Endothelial cell of umbilical vein (primary cell): ENCODE measurements around the gene OR5AN1.

ENCODE experiments used
- EZH2 ChIP-seq: IDR thresholded peaks from 2 replicates; pipeline ENCODE4 v1.6.1; 2012; ENCODE audit warnings: borderline replicate concordance, low read depth, mild to moderate bottlenecking, moderate library complexity, low read length, inconsistent platforms; ENCODE audit not compliant: severe bottlenecking
- JUN ChIP-seq: IDR thresholded peaks from 2 replicates; pipeline ENCODE4 v1.6.1; 2011; ENCODE audit warnings: borderline replicate concordance, low read depth; ENCODE audit not compliant: insufficient read length, insufficient read depth
- MYC ChIP-seq: IDR thresholded peaks from one replicate; pipeline ENCODE4 v1.6.1; 2011; ENCODE audit warnings: mild to moderate bottlenecking, low read depth, low read length
- POLR2A ChIP-seq: IDR thresholded peaks from 2 replicates; pipeline ENCODE4 v1.6.1; 2012; ENCODE audit warnings: low read depth, mild to moderate bottlenecking, control low read depth, low read length
- POLR2AphosphoS5 ChIP-seq: IDR thresholded peaks from 2 replicates; pipeline ENCODE4 v1.6.1; 2012; ENCODE audit warnings: low read depth, mild to moderate bottlenecking, control low read depth, low read length, moderate library complexity; ENCODE audit not compliant: insufficient read depth
- TF ChIP-seq, protein P1 (sequence below), 2 donors: IDR thresholded peaks; 1 replicate in 1 of 2; 2 replicates in 1 of 2; pipeline ENCODE4 v1.5.1; 2011; ENCODE audit warnings: low read length in 2 of 2, mild to moderate bottlenecking in 2 of 2, moderate library complexity in 2 of 2, control low read depth in 1 of 2, inconsistent platforms in 1 of 2, low read depth in 1 of 2; ENCODE audit not compliant: insufficient read depth in 1 of 2; ENCODE audit errors: extremely low read depth in 1 of 2
- TF ChIP-seq, protein P2 (sequence below): IDR thresholded peaks from 2 replicates; pipeline ENCODE4 v1.6.1; 2011; ENCODE audit not compliant: insufficient read depth, insufficient read length

DNA sequence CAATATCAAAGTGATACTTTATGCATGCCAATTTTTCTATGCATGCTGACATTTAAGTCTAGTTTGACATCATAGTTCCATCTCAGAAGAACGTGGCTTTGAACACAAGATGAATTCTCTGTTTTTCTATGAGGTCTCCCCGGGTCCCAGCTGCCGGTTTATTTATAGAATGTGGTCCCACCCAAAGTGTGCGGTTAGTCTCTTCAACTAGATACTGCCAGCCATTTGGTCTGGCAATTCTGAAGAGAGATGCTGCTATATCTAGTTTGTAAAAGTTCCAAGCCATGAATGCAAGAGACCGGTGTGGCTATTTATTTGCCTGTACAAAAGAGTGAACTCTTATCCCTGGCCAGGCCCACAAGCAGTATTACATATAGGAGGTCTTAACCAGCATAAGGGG is 58.3 kb downstream of the OR5AN1 start:
- TF ChIP-seq MYC (no peak), POLR2A (no peak), EZH2 (no peak), POLR2AphosphoS5 (no peak), JUN (no peak)
- TF ChIP-seq, protein P1, sequence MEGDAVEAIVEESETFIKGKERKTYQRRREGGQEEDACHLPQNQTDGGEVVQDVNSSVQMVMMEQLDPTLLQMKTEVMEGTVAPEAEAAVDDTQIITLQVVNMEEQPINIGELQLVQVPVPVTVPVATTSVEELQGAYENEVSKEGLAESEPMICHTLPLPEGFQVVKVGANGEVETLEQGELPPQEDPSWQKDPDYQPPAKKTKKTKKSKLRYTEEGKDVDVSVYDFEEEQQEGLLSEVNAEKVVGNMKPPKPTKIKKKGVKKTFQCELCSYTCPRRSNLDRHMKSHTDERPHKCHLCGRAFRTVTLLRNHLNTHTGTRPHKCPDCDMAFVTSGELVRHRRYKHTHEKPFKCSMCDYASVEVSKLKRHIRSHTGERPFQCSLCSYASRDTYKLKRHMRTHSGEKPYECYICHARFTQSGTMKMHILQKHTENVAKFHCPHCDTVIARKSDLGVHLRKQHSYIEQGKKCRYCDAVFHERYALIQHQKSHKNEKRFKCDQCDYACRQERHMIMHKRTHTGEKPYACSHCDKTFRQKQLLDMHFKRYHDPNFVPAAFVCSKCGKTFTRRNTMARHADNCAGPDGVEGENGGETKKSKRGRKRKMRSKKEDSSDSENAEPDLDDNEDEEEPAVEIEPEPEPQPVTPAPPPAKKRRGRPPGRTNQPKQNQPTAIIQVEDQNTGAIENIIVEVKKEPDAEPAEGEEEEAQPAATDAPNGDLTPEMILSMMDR (IDR thresholded peaks at IDR 0.05; ENCODE audit: extremely low read depth in 1 of 2, insufficient read depth in 1 of 2, low read depth in 1 of 2, low read length in 2 of 2): no peak
- TF ChIP-seq, protein P2, sequence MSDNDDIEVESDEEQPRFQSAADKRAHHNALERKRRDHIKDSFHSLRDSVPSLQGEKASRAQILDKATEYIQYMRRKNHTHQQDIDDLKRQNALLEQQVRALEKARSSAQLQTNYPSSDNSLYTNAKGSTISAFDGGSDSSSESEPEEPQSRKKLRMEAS: no peak
